HUES64 (cell line): ENCODE data around the gene CARNS1.
A peak's percentile ranks its signal among the peaks of the same experiment; 100 is the strongest.
"Not testable (repeated sequence)": the region's sequence is repeated elsewhere in the genome, so short reads cannot be mapped to it uniquely, and the experiment has no call there.

Experiments used
- H3K27ac ChIP-seq: 2 replicates; pipeline ENCODE4 v1.7.0; 2013; ENCODE audit warnings: low read depth, low read length, inconsistent platforms
- H3K27me3 ChIP-seq: 2 replicates; pipeline ENCODE4 v1.6.1; 2013; ENCODE audit warnings: mild to moderate bottlenecking, low read length; ENCODE audit not compliant: insufficient read depth
- H3K36me3 ChIP-seq: 2 replicates; pipeline ENCODE4 v1.6.1; 2013; ENCODE audit warnings: mild to moderate bottlenecking, low read length; ENCODE audit not compliant: insufficient read depth
- H3K4me1 ChIP-seq: 2 replicates; pipeline ENCODE4 v1.6.1; 2013; ENCODE audit warnings: mild to moderate bottlenecking, low read length, moderate library complexity; ENCODE audit not compliant: insufficient read depth
- H3K4me3 ChIP-seq: 2 replicates; pipeline ENCODE4 v1.5.1; 2013; ENCODE audit warnings: mild to moderate bottlenecking, low read length, moderate library complexity
- H3K9ac ChIP-seq: 2 replicates; pipeline ENCODE4 v1.6.1; 2013; ENCODE audit warnings: mild to moderate bottlenecking, low read depth, low read length
- H3K9me3 ChIP-seq: 2 replicates; pipeline ENCODE4 v1.6.1; 2013; ENCODE audit warnings: low read depth, low read length; ENCODE audit not compliant: insufficient read depth
- WGBS: fragments of 150-250, 120-280 bp; methylation state at CpG from one replicate; pipeline ENCODE4 v1.1.7; 2013; ENCODE audit warnings: missing lambda C conversion rate; 5-methylcytosine and 5-hydroxymethylcytosine counted together

The CARNS1 gene

GRCh38 chr11:67400942-67401494 is 14.5 kb upstream of the CARNS1 start:
- no peaks in the 10 kb centered on the region for H3K27me3 ChIP-seq
- H3K4me3 ChIP-seq: peak overlapping the region; percentile 90
- 0 out of 2 replicates have a peak, but pooled peaks cover 4% of the 10 kb centered on the region for H3K4me1 ChIP-seq
- no peaks in the 10 kb centered on the region for H3K9me3 ChIP-seq
- H3K9ac ChIP-seq: peak overlapping the region; percentile 89
- WGBS: 9% methylated on average over 27 of the region's 27 CpGs
- H3K27ac ChIP-seq: peak overlapping the region; percentile 92; the same call in 1 of the 2 replicates
- H3K36me3 ChIP-seq: peaks cover 37% of the 10 kb centered on the region

- peaks cover 35% of the 10 kb centered on the region for H3K36me3 ChIP-seq
- under 1% methylated on average over 65 of the region's 73 CpGs for WGBS
Measured at GRCh38 chr11:67401495-67402191, 13.8 kb upstream of the CARNS1 start, which contains the start of gene PPP1CA. PPP1CA (minus strand) TSS chr11:67401858; CDS start chr11:67401782, 76 bp downstream.

GRCh38 chr11:67402192-67402839 is 13.2 kb upstream of the CARNS1 start:
- WGBS: 82% methylated on average over 19 of the region's 19 CpGs
- not testable (repeated sequence) for H3K27me3 ChIP-seq
- peak overlapping the region; percentile 56 for H3K27ac ChIP-seq

More at GRCh38 chr11:67401495-67402191, 13.8 kb upstream of the CARNS1 start, which contains the start of gene PPP1CA:
- H3K27ac ChIP-seq: peak within 1 kb of the TSS; percentile 92
- H3K4me3 ChIP-seq: peak within 1 kb of the TSS; percentile 90
- 0 out of 2 replicates have a peak, but pooled peaks cover 4% of the 10 kb centered on the region for H3K4me1 ChIP-seq
- no peaks in the 10 kb centered on the region for H3K27me3 ChIP-seq
- H3K9ac ChIP-seq: peak within 1 kb of the TSS; percentile 89
- no peaks in the 10 kb centered on the region for H3K9me3 ChIP-seq

GRCh38 chr11:67403085-67403484 is 12.4 kb upstream of the CARNS1 start:
- not testable (repeated sequence) for H3K27me3 ChIP-seq, H3K4me1 ChIP-seq, H3K27ac ChIP-seq, H3K9me3 ChIP-seq, H3K9ac ChIP-seq, H3K4me3 ChIP-seq
- WGBS: 96% methylated on average over 9 of the region's 9 CpGs
- peaks cover 24% of the 10 kb centered on the region for H3K36me3 ChIP-seq

More at GRCh38 chr11:67402192-67402839, 13.2 kb upstream of the CARNS1 start:
- H3K9me3 ChIP-seq, H3K9ac ChIP-seq, H3K4me1 ChIP-seq: not testable (repeated sequence)
- peak overlapping the region; percentile 25; the same call in 1 of the 2 replicates for H3K4me3 ChIP-seq
- peaks cover 32% of the 10 kb centered on the region for H3K36me3 ChIP-seq

- peaks cover 6% of the 10 kb centered on the region; the same call in 1 of the 2 replicates for H3K4me1 ChIP-seq
Measured at GRCh38 chr11:67404515-67405195, 10.8 kb upstream of the CARNS1 start.

GRCh38 chr11:67405196-67405567 is 10.3 kb upstream of the CARNS1 start:
- H3K9me3 ChIP-seq: no peaks in the 10 kb centered on the region
- 94% methylated on average over 6 of the region's 6 CpGs for WGBS
- H3K4me3 ChIP-seq: no peak overlapping the region
- no peak overlapping the region for H3K9ac ChIP-seq
- H3K36me3 ChIP-seq: peaks cover 6% of the 10 kb centered on the region
- no peaks in the 10 kb centered on the region for H3K27me3 ChIP-seq
- H3K4me1 ChIP-seq: peaks cover 9% of the 10 kb centered on the region; the same call in 1 of the 2 replicates
- no peak overlapping the region for H3K27ac ChIP-seq

More at GRCh38 chr11:67404515-67405195, 10.8 kb upstream of the CARNS1 start:
- no peaks in the 10 kb centered on the region for H3K27me3 ChIP-seq
- H3K4me3 ChIP-seq: no peak overlapping the region
- H3K9ac ChIP-seq: no peak overlapping the region
- H3K27ac ChIP-seq: no peak overlapping the region
- WGBS: 89% methylated on average over 13 of the region's 13 CpGs
- H3K36me3 ChIP-seq: peaks cover 8% of the 10 kb centered on the region
- H3K9me3 ChIP-seq: no peaks in the 10 kb centered on the region

- Histone ChIP-seq H3K36me3 (no peaks in the 10 kb centered on the region), H3K27ac (no peak overlapping the region), H3K4me3 (no peak overlapping the region), H3K4me1 (peaks cover 9% of the 10 kb centered on the region; the same call in 1 of the 2 replicates), H3K9ac (no peak overlapping the region), H3K9me3 (no peaks in the 10 kb centered on the region), H3K27me3 (no peaks in the 10 kb centered on the region)
- WGBS: 92% methylated on average over 9 of the region's 9 CpGs
Measured at GRCh38 chr11:67405688-67406339, 9.7 kb upstream of the CARNS1 start.

- H3K9ac ChIP-seq: no peak overlapping the region
- H3K4me1 ChIP-seq: peaks cover 9% of the 10 kb centered on the region; the same call in 1 of the 2 replicates
- H3K4me3 ChIP-seq: no peak overlapping the region
- no peaks in the 10 kb centered on the region for H3K36me3 ChIP-seq
- H3K27me3 ChIP-seq: 0 out of 2 replicates have a peak, but pooled peaks cover under 1% of the 10 kb centered on the region
- no peak overlapping the region for H3K27ac ChIP-seq
- 91% methylated on average over 18 of the region's 18 CpGs for whole genome bisulfite sequencing
- H3K9me3 ChIP-seq: no peaks in the 10 kb centered on the region
Measured at GRCh38 chr11:67406420-67406968, 9.0 kb upstream of the CARNS1 start.

- H3K4me3 ChIP-seq: no peak overlapping the region
- H3K4me1 ChIP-seq: peaks cover 6% of the 10 kb centered on the region; the same call in 1 of the 2 replicates
- 82% methylated on average over 12 of the region's 12 CpGs for WGBS
- H3K9ac ChIP-seq: no peak overlapping the region
- H3K36me3 ChIP-seq: no peaks in the 10 kb centered on the region
- no peak overlapping the region for H3K27ac ChIP-seq
- H3K9me3 ChIP-seq: no peaks in the 10 kb centered on the region
- H3K27me3 ChIP-seq: peaks cover 4% of the 10 kb centered on the region; the same call in 1 of the 2 replicates
Measured at GRCh38 chr11:67406969-67407687, 8.3 kb upstream of the CARNS1 start.
